Measurements from ENCODE around the gene AK8. TPM values are rescaled to one million over a fixed set of nuclear protein-coding genes. Genes with fewer than 3 reads are reported as not detected.

AK8 gene
- polyA plus RNA-seq, 3 donors, result 0.08 TPM; not detected in 2

- no peak for DNase-seq
- no peaks in the 10 kb centered on the region for H3K36me3 Mint-ChIP-seq
Observed at GRCh38 chr9:132833550-132834121, 44.4 kb downstream of the AK8 start.

GRCh38 chr9:132832171-132832881, 45.8 kb downstream of the AK8 start:
- no peaks in the 10 kb centered on the region for H3K36me3 ChIP-seq (replicated peaks in 1 of 2; ENCODE audit: control insufficient read depth in 1 of 2, insufficient read depth in 2 of 2, low read length in 2 of 2)
- H3K4me2 ChIP-seq (replicated peaks; ENCODE audit: extremely low read depth, low read length, poor library complexity, severe bottlenecking), result no peak overlapping the region
- H3K27me3 ChIP-seq (ENCODE audit: control insufficient read depth in 2 of 2, insufficient read depth in 2 of 2, low read length in 2 of 2), result no peaks in the 10 kb centered on the region
- H3K79me2 ChIP-seq (ENCODE audit: insufficient read depth, low read length), result no peaks in the 10 kb centered on the region
- peaks cover 3 to 5% (median 4%) of the 10 kb centered on the region in 3 donors for H3K27me3 Mint-ChIP-seq (ENCODE audit: low read depth in 3 of 3)
- DNase-seq, result no peak
- H3K9ac ChIP-seq (ENCODE audit: insufficient read depth, low read length, poor library complexity, severe bottlenecking), result no peak overlapping the region
- no peak overlapping the region for H3K4me3 ChIP-seq (replicated peaks in 1 of 3; ENCODE audit: low read depth in 2 of 3, low read length in 3 of 3)
- no peaks in the 10 kb centered on the region for H3K9me3 Mint-ChIP-seq
- H3K36me3 Mint-ChIP-seq, result no peaks in the 10 kb centered on the region
- no peak overlapping the region for H3K27ac ChIP-seq (ENCODE audit: low read depth in 1 of 2, low read length in 2 of 2)
- 83% methylated on average over 4 of the region's 9 CpGs for WGBS (ENCODE audit: insufficient coverage)
- no peaks in the 10 kb centered on the region for H3K9me3 ChIP-seq (replicated peaks in 1 of 2; ENCODE audit: control insufficient read depth in 1 of 2, insufficient read depth in 1 of 2, low read length in 2 of 2)
- H3K27ac Mint-ChIP-seq, result no peak overlapping the region
- H3K4me3 Mint-ChIP-seq, result no peak overlapping the region
- TF ChIP-seq CTCF (IDR thresholded peaks at IDR 0.05), result no peak
- intact Hi-C loops (cut with micrococcal nuclease), result no loop called here
- H3K4me1 Mint-ChIP-seq, result no peaks in the 10 kb centered on the region
- H3K4me1 ChIP-seq (ENCODE audit: control insufficient read depth in 1 of 2, insufficient read depth in 2 of 2, low read length in 2 of 2), result no peaks in the 10 kb centered on the region
- no peak overlapping the region for H2AFZ ChIP-seq (ENCODE audit: insufficient read depth, low read depth, low read length, poor library complexity, severe bottlenecking)
- H4K20me1 ChIP-seq (ENCODE audit: insufficient read depth, low read length), result no peaks in the 10 kb centered on the region

More at GRCh38 chr9:132833550-132834121, 44.4 kb downstream of the AK8 start:
- no peaks in the 10 kb centered on the region for H4K20me1 ChIP-seq (ENCODE audit: insufficient read depth, low read length)
- H3K9ac ChIP-seq (ENCODE audit: insufficient read depth, low read length, poor library complexity, severe bottlenecking), result no peak overlapping the region
- WGBS (ENCODE audit: insufficient coverage), result 93% methylated on average over 23 of the region's 24 CpGs
- H3K9me3 ChIP-seq (replicated peaks in 1 of 2; ENCODE audit: control insufficient read depth in 1 of 2, insufficient read depth in 1 of 2, low read length in 2 of 2), result no peaks in the 10 kb centered on the region
- H3K36me3 ChIP-seq (replicated peaks in 1 of 2; ENCODE audit: control insufficient read depth in 1 of 2, insufficient read depth in 2 of 2, low read length in 2 of 2), result no peaks in the 10 kb centered on the region
- no peaks in the 10 kb centered on the region for H3K27me3 ChIP-seq (ENCODE audit: control insufficient read depth in 2 of 2, insufficient read depth in 2 of 2, low read length in 2 of 2)
- Mint-ChIP-seq H3K27ac (no peak overlapping the region), H3K27me3 (ENCODE audit: low read depth in 3 of 3) (peaks cover 1 to 5% (median 2%) of the 10 kb centered on the region in 3 donors), H3K9me3 (no peaks in the 10 kb centered on the region), H3K4me3 (no peak overlapping the region), H3K4me1 (no peaks in the 10 kb centered on the region)
- H3K4me1 ChIP-seq (ENCODE audit: control insufficient read depth in 1 of 2, insufficient read depth in 2 of 2, low read length in 2 of 2), result no peaks in the 10 kb centered on the region
- H3K79me2 ChIP-seq (ENCODE audit: insufficient read depth, low read length), result no peaks in the 10 kb centered on the region
- no peak overlapping the region for H2AFZ ChIP-seq (ENCODE audit: insufficient read depth, low read depth, low read length, poor library complexity, severe bottlenecking)
- H3K4me3 ChIP-seq (replicated peaks in 1 of 3; ENCODE audit: low read depth in 2 of 3, low read length in 3 of 3), result no peak overlapping the region
- intact Hi-C loops (cut with micrococcal nuclease), result no loop called here
- TF ChIP-seq CTCF (IDR thresholded peaks at IDR 0.05), result no peak
- no peak overlapping the region for H3K4me2 ChIP-seq (replicated peaks; ENCODE audit: extremely low read depth, low read length, poor library complexity, severe bottlenecking)
- H3K27ac ChIP-seq (ENCODE audit: low read depth in 1 of 2, low read length in 2 of 2), result no peak overlapping the region
